Stimulated activated naive CD8-positive, alpha-beta T cell treated with anti-CD3 and anti-CD28 coated beads, Interleukin-15, Interleukin-2, amounts not matched to agents 100 ng/mL and 50 ng/mL, for 24 hours (primary cell): ENCODE results near the gene CDH23.

Experiments
- H3K27ac Mint-ChIP-seq: one replicate; pipeline ENCODE4 v1.8.0; 2021; ENCODE audit warnings: mild to moderate bottlenecking, mixed read lengths
- H3K27me3 Mint-ChIP-seq: one replicate; pipeline ENCODE4 v1.8.0; 2021; ENCODE audit warnings: mixed read lengths
- H3K36me3 Mint-ChIP-seq: one replicate; pipeline ENCODE4 v1.8.0; 2021; ENCODE audit warnings: low read depth, mixed read lengths
- H3K4me1 Mint-ChIP-seq: one replicate; pipeline ENCODE4 v1.8.0; 2021; ENCODE audit warnings: low read depth, mixed read lengths
- H3K4me3 Mint-ChIP-seq: one replicate; pipeline ENCODE4 v1.8.0; 2021; ENCODE audit warnings: mild to moderate bottlenecking, mixed read lengths
- H3K9me3 Mint-ChIP-seq: one replicate; pipeline ENCODE4 v1.8.0; 2021; ENCODE audit warnings: mixed read lengths

CDH23 gene

DNA sequence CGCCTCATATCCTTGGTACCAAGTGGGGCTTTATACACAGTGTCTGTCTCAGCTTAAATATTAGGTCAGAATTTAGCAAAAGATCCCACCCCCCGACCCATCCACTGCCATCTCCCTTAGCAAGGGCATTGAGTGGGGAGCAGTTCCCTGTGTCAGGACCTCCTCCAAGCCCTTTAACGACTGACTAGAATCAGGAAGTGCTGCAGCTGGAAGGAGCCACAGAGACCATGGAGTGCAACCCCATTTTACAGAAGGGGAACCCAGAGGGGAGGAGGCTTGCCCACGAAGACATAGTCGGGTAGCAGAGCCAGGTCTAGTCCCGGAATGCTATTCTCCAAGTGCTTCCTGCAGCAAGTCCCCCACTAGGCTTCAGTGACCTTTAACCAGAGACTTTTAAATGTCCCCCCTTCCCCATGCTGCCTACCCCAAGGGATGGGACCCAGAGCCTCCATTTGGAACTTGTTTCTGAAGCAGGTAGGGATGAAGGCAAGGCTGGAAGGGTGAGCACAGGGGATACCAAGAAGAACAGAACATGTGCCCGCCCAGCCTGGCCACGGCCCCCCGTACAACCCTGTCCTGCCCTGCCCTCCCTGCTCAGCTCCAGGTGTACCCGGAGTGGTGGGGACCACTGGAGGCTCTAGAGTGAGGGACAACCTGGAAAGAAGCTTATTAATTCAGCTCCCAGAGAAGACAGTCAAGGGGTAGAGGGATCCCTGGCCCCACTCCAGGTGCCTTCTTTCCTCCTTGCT, 281.5 kb downstream of the CDH23 start:
- Mint-ChIP-seq H3K4me3 (no peak overlapping the region), H3K27me3 (no peaks in the 10 kb centered on the region), H3K27ac (no peak overlapping the region), H3K9me3 (no peaks in the 10 kb centered on the region), H3K36me3 (no peaks in the 10 kb centered on the region), H3K4me1 (no peaks in the 10 kb centered on the region)

- Mint-ChIP-seq H3K4me3 (no peak overlapping the region), H3K36me3 (no peaks in the 10 kb centered on the region), H3K27me3 (no peaks in the 10 kb centered on the region), H3K4me1 (peaks cover 5% of the 10 kb centered on the region), H3K9me3 (no peaks in the 10 kb centered on the region), H3K27ac (no peak overlapping the region)
Observed at GRCh38 chr10:71679425-71679824, 282.7 kb downstream of the CDH23 start.

GRCh38 chr10:71681977-71682376, 285.3 kb downstream of the CDH23 start:
- H3K36me3 Mint-ChIP-seq, result no peaks in the 10 kb centered on the region
- H3K4me1 Mint-ChIP-seq, result peaks cover 7% of the 10 kb centered on the region
- no peak overlapping the region for H3K27ac Mint-ChIP-seq
- no peaks in the 10 kb centered on the region for H3K9me3 Mint-ChIP-seq
- no peaks in the 10 kb centered on the region for H3K27me3 Mint-ChIP-seq
- no peak overlapping the region for H3K4me3 Mint-ChIP-seq

- H3K4me3 Mint-ChIP-seq, result no peak overlapping the region
- peaks cover 3% of the 10 kb centered on the region for H3K9me3 Mint-ChIP-seq
- no peaks in the 10 kb centered on the region for H3K27me3 Mint-ChIP-seq
- H3K4me1 Mint-ChIP-seq, result peaks cover 7% of the 10 kb centered on the region
- no peak overlapping the region for H3K27ac Mint-ChIP-seq
- H3K36me3 Mint-ChIP-seq, result peaks cover 3% of the 10 kb centered on the region
Observed at GRCh38 chr10:71683301-71683700, 286.6 kb downstream of the CDH23 start.

GRCh38 chr10:71684356-71685173, 287.8 kb downstream of the CDH23 start:
- Mint-ChIP-seq H3K4me1 (peaks cover 7% of the 10 kb centered on the region), H3K36me3 (peaks cover 4% of the 10 kb centered on the region), H3K9me3 (peaks cover 4% of the 10 kb centered on the region), H3K27me3 (no peaks in the 10 kb centered on the region), H3K27ac (no peak overlapping the region), H3K4me3 (no peak overlapping the region)

DNA sequence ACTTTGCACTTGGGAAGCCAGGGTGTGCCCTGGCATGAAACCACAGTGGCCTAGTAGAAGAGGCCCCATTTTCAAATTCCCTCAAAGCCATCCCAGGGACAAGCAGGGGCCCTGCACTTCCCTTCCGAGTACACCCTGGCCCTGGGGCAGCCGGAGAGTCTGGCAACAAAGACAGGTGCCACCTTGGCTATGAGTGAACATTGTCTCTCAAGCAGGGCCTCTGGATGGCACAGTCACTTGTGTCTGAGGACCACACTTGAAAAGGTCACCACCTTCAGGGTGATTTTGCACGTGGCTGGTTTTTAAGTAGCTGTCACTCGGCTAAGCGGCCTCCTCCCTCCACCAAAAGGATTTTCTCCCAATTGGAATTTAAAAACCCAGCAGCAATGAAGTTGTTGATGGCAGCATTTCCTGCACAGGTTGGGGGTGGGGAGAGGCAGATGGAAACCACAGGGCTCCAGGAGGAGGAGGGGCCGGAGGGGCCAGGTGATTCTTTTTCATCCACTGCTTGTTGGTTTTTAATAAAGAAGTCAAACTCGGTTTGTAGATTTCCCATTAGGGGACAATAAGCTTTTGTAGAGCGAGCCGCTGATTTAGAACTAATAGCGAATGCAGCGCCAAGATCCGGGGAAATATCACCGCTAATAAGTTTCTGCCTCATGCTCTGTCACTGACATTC, 289.0 kb downstream of the CDH23 start:
- Mint-ChIP-seq H3K36me3 (peaks cover 4% of the 10 kb centered on the region), H3K9me3 (peaks cover 4% of the 10 kb centered on the region), H3K27ac (no peak overlapping the region), H3K4me1 (peaks cover 7% of the 10 kb centered on the region), H3K27me3 (no peaks in the 10 kb centered on the region), H3K4me3 (no peak overlapping the region)

- Mint-ChIP-seq H3K27ac (no peak overlapping the region), H3K4me1 (peaks cover 7% of the 10 kb centered on the region), H3K27me3 (no peaks in the 10 kb centered on the region), H3K4me3 (no peak overlapping the region), H3K9me3 (peaks cover 4% of the 10 kb centered on the region), H3K36me3 (peaks cover 4% of the 10 kb centered on the region)
Observed at GRCh38 chr10:71687077-71687476, 290.4 kb downstream of the CDH23 start.

GRCh38 chr10:71687480-71687879, 290.8 kb downstream of the CDH23 start:
- H3K9me3 Mint-ChIP-seq, result peaks cover 4% of the 10 kb centered on the region
- peaks cover 4% of the 10 kb centered on the region for H3K36me3 Mint-ChIP-seq
- no peak overlapping the region for H3K4me3 Mint-ChIP-seq
- no peak overlapping the region for H3K27ac Mint-ChIP-seq
- H3K27me3 Mint-ChIP-seq, result no peaks in the 10 kb centered on the region
- H3K4me1 Mint-ChIP-seq, result peaks cover 7% of the 10 kb centered on the region

GRCh38 chr10:71688256-71688655, 291.5 kb downstream of the CDH23 start:
- peaks cover 7% of the 10 kb centered on the region for H3K4me1 Mint-ChIP-seq
- H3K9me3 Mint-ChIP-seq, result peaks cover 4% of the 10 kb centered on the region
- peaks cover 4% of the 10 kb centered on the region for H3K36me3 Mint-ChIP-seq
- H3K27ac Mint-ChIP-seq, result peak overlapping the region; percentile 68
- no peaks in the 10 kb centered on the region for H3K27me3 Mint-ChIP-seq
- H3K4me3 Mint-ChIP-seq, result no peak overlapping the region

GRCh38 chr10:71690094-71690720, 293.5 kb downstream of the CDH23 start:
- H3K4me1 Mint-ChIP-seq, result peaks cover 18% of the 10 kb centered on the region
- no peak overlapping the region for H3K4me3 Mint-ChIP-seq
- H3K27ac Mint-ChIP-seq, result no peak overlapping the region
- no peaks in the 10 kb centered on the region for H3K27me3 Mint-ChIP-seq
- H3K36me3 Mint-ChIP-seq, result peaks cover 4% of the 10 kb centered on the region
- peaks cover 4% of the 10 kb centered on the region for H3K9me3 Mint-ChIP-seq

- no peak overlapping the region for H3K4me3 Mint-ChIP-seq
- H3K27me3 Mint-ChIP-seq, result no peaks in the 10 kb centered on the region
- peaks cover 24% of the 10 kb centered on the region for H3K4me1 Mint-ChIP-seq
- H3K27ac Mint-ChIP-seq, result no peak overlapping the region
- H3K9me3 Mint-ChIP-seq, result peaks cover 4% of the 10 kb centered on the region
- peaks cover 4% of the 10 kb centered on the region for H3K36me3 Mint-ChIP-seq
Observed at GRCh38 chr10:71691405-71691804, 294.7 kb downstream of the CDH23 start.

DNA sequence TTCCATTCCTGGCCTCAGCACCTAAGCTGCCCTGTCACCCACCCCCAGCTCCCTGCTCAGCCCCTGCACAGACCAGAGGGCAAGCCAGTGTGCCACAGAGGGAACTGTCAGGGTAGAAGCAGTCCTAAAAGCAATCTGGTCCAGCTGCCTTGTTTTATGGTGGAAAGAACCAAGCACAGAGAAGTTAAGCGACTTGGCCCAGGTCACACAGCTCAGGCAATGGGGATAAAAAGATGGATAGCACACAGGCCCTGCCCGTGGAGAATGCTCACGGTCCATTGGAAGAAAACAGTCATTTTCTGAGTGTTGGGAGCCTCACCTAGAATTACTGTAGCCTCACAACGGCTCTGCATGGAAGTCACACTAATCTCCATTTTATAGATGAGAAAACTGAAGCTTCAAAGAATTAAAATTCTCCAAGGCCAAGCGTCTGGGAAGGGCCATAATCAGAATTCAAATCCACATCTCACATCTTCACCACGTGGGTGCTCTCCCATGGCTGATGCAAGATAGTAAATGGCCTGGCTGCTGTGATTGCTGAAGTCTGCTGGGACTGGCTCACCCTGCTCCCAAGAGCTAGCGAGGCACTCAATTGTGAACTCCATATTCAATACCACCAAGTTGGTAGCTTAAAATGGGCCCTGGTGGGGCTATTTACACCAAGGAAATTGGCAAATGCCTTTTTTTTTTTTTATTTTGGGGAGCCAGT, 296.0 kb downstream of the CDH23 start:
- H3K27ac Mint-ChIP-seq, result peak overlapping the region; percentile 21
- no peak overlapping the region for H3K4me3 Mint-ChIP-seq
- H3K9me3 Mint-ChIP-seq, result peaks cover 4% of the 10 kb centered on the region
- H3K27me3 Mint-ChIP-seq, result no peaks in the 10 kb centered on the region
- H3K4me1 Mint-ChIP-seq, result peaks cover 37% of the 10 kb centered on the region
- peaks cover 4% of the 10 kb centered on the region for H3K36me3 Mint-ChIP-seq

DNA sequence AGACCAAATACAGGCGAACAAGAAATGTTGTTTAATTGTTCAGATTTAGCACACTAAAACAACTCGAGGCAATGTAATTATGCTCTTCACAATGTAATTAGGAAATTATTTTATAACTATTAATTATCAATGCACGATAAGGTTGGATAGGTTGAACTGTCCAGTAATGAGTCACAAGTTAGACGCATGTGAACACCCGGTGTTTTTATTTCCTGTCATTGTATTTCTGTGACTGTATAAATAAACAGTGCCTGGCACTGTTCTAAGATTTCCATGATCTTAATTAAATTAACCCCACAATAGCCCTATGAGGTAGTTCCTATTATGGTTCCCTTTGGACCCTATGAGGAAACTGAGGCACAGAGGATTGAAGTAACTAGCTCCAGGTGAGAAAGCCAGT, 296.7 kb downstream of the CDH23 start:
- H3K9me3 Mint-ChIP-seq, result no peaks in the 10 kb centered on the region

GRCh38 chr10:71694039-71694501, 297.4 kb downstream of the CDH23 start:
- no peaks in the 10 kb centered on the region for H3K27me3 Mint-ChIP-seq

More for the DNA sequence above, 296.7 kb downstream of the CDH23 start:
- peaks cover 43% of the 10 kb centered on the region for H3K4me1 Mint-ChIP-seq
- no peaks in the 10 kb centered on the region for H3K27me3 Mint-ChIP-seq
- no peaks in the 10 kb centered on the region for H3K36me3 Mint-ChIP-seq
- peak overlapping the region; percentile 2 for H3K27ac Mint-ChIP-seq
- H3K4me3 Mint-ChIP-seq, result no peak overlapping the region

More at GRCh38 chr10:71694039-71694501, 297.4 kb downstream of the CDH23 start:
- Mint-ChIP-seq H3K9me3 (no peaks in the 10 kb centered on the region), H3K4me1 (peaks cover 50% of the 10 kb centered on the region), H3K4me3 (no peak overlapping the region), H3K36me3 (no peaks in the 10 kb centered on the region), H3K27ac (peak overlapping the region; percentile 2)
